GM23338 (cell line): Measurements from ENCODE around the gene MOB2. TPM values are rescaled to one million over a fixed set of nuclear protein-coding genes. Genes with fewer than 3 reads are reported as not detected.

Source experiments
- ATAC-seq: fragments of 200-7000 bp; cut with Tn5 transposase; 3 replicates; pipeline ENCODE4 v1.9.1; 2020
- DNase-seq: peaks from one replicate; pipeline ENCODE4 v3.0.0-alpha.2; 2015; ENCODE audit warnings: low spot score
- H2AFZ ChIP-seq: fragments of 200-600 bp; sonication (generic); 2 replicates; pipeline ENCODE4 v1.8.0; 2016; ENCODE audit warnings: antibody characterized with exemption, mild to moderate bottlenecking, moderate library complexity
- H3F3A ChIP-seq: fragments of 200-600 bp; sonication (generic); replicated peaks from 2 replicates; pipeline ENCODE4 v1.8.0; 2017; ENCODE audit warnings: antibody characterized with exemption, mixed run types, low read depth
- H3K27ac ChIP-seq: fragments of 200-600 bp; sonication (generic); 2 replicates; pipeline ENCODE4 v1.6.1; 2016; ENCODE audit warnings: low read depth
- H3K27me3 ChIP-seq: fragments of 200-600 bp; sonication (generic); 2 replicates; pipeline ENCODE4 v1.8.0; 2016; ENCODE audit warnings: mild to moderate bottlenecking, mixed run types, moderate library complexity; ENCODE audit not compliant: insufficient read depth
- H3K36me3 ChIP-seq: fragments of 200-600 bp; sonication (generic); 2 replicates; pipeline ENCODE4 v1.8.0; 2016; ENCODE audit warnings: mild to moderate bottlenecking; ENCODE audit not compliant: insufficient read depth
- H3K4me1 ChIP-seq: fragments of 200-600 bp; sonication (generic); 2 replicates; pipeline ENCODE4 v1.8.0; 2016; ENCODE audit warnings: mild to moderate bottlenecking, moderate library complexity; ENCODE audit not compliant: insufficient read depth
- H3K4me2 ChIP-seq: fragments of 200-600 bp; sonication (generic); 2 replicates; pipeline ENCODE4 v1.7.1; 2017; ENCODE audit warnings: mixed run types
- H3K4me3 ChIP-seq: fragments of 200-600 bp; sonication (generic); 2 replicates; pipeline ENCODE4 v1.6.1; 2016; ENCODE audit warnings: mixed run types
- H3K79me2 ChIP-seq: fragments of 200-600 bp; sonication (generic); replicated peaks from 2 replicates; pipeline ENCODE4 v1.8.0; 2017; ENCODE audit warnings: mild to moderate bottlenecking; ENCODE audit not compliant: insufficient read depth
- H3K9me2 ChIP-seq: fragments of 200-600 bp; sonication (generic); 2 replicates; pipeline ENCODE4 v1.8.0; 2017; ENCODE audit not compliant: insufficient read depth
- H4K20me1 ChIP-seq: fragments of 200-600 bp; sonication (generic); replicated peaks from 2 replicates; pipeline ENCODE4 v1.8.0; 2017; ENCODE audit warnings: mild to moderate bottlenecking; ENCODE audit not compliant: insufficient read depth
- H3K27ac Mint-ChIP-seq: 2 replicates; pipeline ENCODE4 v1.8.0; 2020; ENCODE audit warnings: inconsistent platforms, mild to moderate bottlenecking, moderate library complexity, mixed read lengths
- H3K27me3 Mint-ChIP-seq: 3 replicates; pipeline ENCODE4 v1.8.0; 2022; ENCODE audit warnings: low read depth, mild to moderate bottlenecking, moderate library complexity, mixed read lengths, inconsistent platforms; ENCODE audit not compliant: insufficient read depth, poor library complexity
- H3K36me3 Mint-ChIP-seq: 3 replicates; pipeline ENCODE4 v1.8.0; 2021; ENCODE audit warnings: low read depth, mild to moderate bottlenecking, inconsistent platforms, moderate library complexity, mixed read lengths
- H3K4me1 Mint-ChIP-seq: 3 replicates; pipeline ENCODE4 v1.8.0; 2020; ENCODE audit warnings: mild to moderate bottlenecking, inconsistent platforms, mixed read lengths
- H3K4me3 Mint-ChIP-seq: 3 replicates; pipeline ENCODE4 v1.8.0; 2021; ENCODE audit warnings: moderate library complexity, mild to moderate bottlenecking, inconsistent platforms, mixed read lengths
- H3K9me3 Mint-ChIP-seq: 3 replicates; pipeline ENCODE4 v1.8.0; 2020; ENCODE audit warnings: moderate library complexity, mild to moderate bottlenecking, inconsistent platforms, mixed read lengths
- CREB1 ChIP-seq: fragments of 250-450 bp; sonication (Bioruptor Pico); IDR thresholded peaks from 2 replicates; pipeline ENCODE4 v1.5.0; 2020; ENCODE audit warnings: low read depth, mild to moderate bottlenecking, moderate library complexity
- EZH2 ChIP-seq: fragments of 200-600 bp; sonication (generic); IDR thresholded peaks from one replicate; pipeline ENCODE4 v1.8.0; 2017; ENCODE audit warnings: antibody characterized with exemption, mild to moderate bottlenecking, low read depth; ENCODE audit not compliant: unreplicated experiment
- POLR2AphosphoS5 ChIP-seq: IDR thresholded peaks from 2 replicates; pipeline ENCODE4 v1.6.1; 2016; ENCODE audit warnings: antibody characterized with exemption, low read depth
- polyA plus RNA-seq: library from polyadenylated mRNA; unstranded; fragments of >200 nt; fragmentation: Nextera tagmentation; extraction: Ambion mirVana; gene quantifications from 2 replicates; pipeline ENCODE4 v1.2.1, GENCODE V29; 2016
- total RNA-seq: library from RNA; depleted of rRNA; stranded (reverse); fragments of >200 nt; shearing (Covaris generic); gene quantifications from 2 replicates; pipeline ENCODE4 v1.2.3, GENCODE V29; 2014
- TF ChIP-seq, protein P1 (sequence below): IDR thresholded peaks from 2 replicates; pipeline ENCODE4 v1.6.1; 2016; ENCODE audit warnings: antibody characterized with exemption
- TF ChIP-seq, protein P2 (sequence below): fragments of 250-450 bp; sonication (Bioruptor Pico); IDR thresholded peaks from 2 replicates; pipeline ENCODE4 v1.5.0; 2020; ENCODE audit warnings: mild to moderate bottlenecking, moderate library complexity
- TF ChIP-seq, protein P3 (sequence below), 2 experiments: fragments of 200-600 bp in 1 of 2; sonication (generic) in 1 of 2; conservative IDR thresholded peaks; 2 replicates each; pipeline versions ENCODE4 v1.5.1 to v1.6.1; 2016 to 2017; ENCODE audit warnings: antibody characterized with exemption in 2 of 2, low read depth in 2 of 2, mild to moderate bottlenecking in 2 of 2, moderate library complexity in 1 of 2

The MOB2 gene
- total and polyA plus RNA-seq, 2 experiments from 2014 or later = 10.1 to 19.7 TPM

DNA sequence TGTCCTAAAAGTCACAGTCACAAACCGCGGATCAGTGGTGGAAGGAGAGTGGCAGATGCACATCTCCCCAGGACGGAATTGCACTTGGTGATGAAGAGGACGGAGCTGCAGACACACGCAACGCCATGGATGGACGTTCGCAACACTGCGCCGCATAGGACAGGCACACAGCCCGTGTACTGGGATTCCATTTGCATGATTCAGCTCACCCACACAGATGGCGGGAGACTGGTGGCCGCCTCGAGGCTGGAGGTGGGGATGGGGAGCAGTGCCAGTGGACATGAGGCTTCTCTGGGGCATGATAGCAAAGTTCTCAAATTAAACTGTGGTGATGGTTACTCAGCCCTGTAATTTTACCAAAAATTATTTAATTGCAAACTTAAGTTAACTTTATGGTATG is 48.1 kb upstream of the MOB2 start (continued):
- TF ChIP-seq, protein P1, sequence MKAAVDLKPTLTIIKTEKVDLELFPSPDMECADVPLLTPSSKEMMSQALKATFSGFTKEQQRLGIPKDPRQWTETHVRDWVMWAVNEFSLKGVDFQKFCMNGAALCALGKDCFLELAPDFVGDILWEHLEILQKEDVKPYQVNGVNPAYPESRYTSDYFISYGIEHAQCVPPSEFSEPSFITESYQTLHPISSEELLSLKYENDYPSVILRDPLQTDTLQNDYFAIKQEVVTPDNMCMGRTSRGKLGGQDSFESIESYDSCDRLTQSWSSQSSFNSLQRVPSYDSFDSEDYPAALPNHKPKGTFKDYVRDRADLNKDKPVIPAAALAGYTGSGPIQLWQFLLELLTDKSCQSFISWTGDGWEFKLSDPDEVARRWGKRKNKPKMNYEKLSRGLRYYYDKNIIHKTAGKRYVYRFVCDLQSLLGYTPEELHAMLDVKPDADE = no peak

DNA sequence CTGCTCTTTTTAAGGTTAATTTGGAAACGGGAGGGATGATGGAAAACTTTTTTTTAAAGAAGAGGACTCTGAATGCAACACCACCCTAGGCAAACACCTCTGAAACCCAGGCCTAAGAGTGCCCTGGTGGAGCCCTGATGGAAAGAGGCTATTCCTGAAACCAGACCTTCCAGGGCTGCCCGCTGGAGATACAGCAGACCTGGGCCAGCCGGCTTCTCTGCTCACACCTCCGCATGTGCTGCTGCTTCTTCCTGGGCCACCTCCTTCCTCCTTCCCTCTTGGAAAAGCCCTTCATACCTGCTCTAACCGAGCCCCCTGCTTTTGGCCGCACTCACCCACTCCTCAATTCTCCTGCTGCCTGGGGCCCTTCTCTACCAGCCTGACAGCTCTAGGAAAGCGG is 47.6 kb upstream of the MOB2 start:
- no peaks in the 10 kb centered on the region for H3K36me3 ChIP-seq
- Mint-ChIP-seq H3K27ac (no peak overlapping the region), H3K4me1 (no peaks in the 10 kb centered on the region; the same call in 2 of the 3 replicates), H3K36me3 (no peaks in the 10 kb centered on the region), H3K27me3 (peaks cover 10% of the 10 kb centered on the region), H3K9me3 (no peaks in the 10 kb centered on the region), H3K4me3 (no peak overlapping the region)
- TF ChIP-seq, protein P1 = no peak
- TF ChIP-seq, protein P2, sequence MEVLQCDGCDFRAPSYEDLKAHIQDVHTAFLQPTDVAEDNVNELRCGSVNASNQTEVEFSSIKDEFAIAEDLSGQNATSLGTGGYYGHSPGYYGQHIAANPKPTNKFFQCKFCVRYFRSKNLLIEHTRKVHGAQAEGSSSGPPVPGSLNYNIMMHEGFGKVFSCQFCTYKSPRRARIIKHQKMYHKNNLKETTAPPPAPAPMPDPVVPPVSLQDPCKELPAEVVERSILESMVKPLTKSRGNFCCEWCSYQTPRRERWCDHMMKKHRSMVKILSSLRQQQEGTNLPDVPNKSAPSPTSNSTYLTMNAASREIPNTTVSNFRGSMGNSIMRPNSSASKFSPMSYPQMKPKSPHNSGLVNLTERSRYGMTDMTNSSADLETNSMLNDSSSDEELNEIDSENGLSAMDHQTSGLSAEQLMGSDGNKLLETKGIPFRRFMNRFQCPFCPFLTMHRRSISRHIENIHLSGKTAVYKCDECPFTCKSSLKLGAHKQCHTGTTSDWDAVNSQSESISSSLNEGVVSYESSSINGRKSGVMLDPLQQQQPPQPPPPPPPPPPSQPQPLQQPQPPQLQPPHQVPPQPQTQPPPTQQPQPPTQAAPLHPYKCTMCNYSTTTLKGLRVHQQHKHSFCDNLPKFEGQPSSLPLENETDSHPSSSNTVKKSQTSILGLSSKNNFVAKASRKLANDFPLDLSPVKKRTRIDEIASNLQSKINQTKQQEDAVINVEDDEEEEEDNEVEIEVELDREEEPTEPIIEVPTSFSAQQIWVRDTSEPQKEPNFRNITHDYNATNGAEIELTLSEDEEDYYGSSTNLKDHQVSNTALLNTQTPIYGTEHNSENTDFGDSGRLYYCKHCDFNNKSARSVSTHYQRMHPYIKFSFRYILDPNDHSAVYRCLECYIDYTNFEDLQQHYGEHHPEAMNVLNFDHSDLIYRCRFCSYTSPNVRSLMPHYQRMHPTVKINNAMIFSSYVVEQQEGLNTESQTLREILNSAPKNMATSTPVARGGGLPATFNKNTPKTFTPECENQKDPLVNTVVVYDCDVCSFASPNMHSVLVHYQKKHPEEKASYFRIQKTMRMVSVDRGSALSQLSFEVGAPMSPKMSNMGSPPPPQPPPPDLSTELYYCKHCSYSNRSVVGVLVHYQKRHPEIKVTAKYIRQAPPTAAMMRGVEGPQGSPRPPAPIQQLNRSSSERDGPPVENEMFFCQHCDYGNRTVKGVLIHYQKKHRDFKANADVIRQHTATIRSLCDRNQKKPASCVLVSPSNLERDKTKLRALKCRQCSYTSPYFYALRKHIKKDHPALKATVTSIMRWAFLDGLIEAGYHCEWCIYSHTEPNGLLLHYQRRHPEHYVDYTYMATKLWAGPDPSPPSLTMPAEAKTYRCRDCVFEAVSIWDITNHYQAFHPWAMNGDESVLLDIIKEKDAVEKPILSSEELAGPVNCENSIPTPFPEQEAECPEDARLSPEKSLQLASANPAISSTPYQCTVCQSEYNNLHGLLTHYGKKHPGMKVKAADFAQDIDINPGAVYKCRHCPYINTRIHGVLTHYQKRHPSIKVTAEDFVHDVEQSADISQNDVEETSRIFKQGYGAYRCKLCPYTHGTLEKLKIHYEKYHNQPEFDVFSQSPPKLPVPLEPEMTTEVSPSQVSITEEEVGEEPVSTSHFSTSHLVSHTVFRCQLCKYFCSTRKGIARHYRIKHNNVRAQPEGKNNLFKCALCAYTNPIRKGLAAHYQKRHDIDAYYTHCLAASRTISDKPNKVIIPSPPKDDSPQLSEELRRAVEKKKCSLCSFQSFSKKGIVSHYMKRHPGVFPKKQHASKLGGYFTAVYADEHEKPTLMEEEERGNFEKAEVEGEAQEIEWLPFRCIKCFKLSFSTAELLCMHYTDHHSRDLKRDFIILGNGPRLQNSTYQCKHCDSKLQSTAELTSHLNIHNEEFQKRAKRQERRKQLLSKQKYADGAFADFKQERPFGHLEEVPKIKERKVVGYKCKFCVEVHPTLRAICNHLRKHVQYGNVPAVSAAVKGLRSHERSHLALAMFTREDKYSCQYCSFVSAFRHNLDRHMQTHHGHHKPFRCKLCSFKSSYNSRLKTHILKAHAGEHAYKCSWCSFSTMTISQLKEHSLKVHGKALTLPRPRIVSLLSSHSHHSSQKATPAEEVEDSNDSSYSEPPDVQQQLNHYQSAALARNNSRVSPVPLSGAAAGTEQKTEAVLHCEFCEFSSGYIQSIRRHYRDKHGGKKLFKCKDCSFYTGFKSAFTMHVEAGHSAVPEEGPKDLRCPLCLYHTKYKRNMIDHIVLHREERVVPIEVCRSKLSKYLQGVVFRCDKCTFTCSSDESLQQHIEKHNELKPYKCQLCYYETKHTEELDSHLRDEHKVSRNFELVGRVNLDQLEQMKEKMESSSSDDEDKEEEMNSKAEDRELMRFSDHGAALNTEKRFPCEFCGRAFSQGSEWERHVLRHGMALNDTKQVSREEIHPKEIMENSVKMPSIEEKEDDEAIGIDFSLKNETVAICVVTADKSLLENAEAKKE (CRISPR knock-in tag) = no peak
- TF ChIP-seq CREB1 (no peak), POLR2AphosphoS5 (no peak), EZH2 (no peak)
- TF ChIP-seq, protein P3, sequence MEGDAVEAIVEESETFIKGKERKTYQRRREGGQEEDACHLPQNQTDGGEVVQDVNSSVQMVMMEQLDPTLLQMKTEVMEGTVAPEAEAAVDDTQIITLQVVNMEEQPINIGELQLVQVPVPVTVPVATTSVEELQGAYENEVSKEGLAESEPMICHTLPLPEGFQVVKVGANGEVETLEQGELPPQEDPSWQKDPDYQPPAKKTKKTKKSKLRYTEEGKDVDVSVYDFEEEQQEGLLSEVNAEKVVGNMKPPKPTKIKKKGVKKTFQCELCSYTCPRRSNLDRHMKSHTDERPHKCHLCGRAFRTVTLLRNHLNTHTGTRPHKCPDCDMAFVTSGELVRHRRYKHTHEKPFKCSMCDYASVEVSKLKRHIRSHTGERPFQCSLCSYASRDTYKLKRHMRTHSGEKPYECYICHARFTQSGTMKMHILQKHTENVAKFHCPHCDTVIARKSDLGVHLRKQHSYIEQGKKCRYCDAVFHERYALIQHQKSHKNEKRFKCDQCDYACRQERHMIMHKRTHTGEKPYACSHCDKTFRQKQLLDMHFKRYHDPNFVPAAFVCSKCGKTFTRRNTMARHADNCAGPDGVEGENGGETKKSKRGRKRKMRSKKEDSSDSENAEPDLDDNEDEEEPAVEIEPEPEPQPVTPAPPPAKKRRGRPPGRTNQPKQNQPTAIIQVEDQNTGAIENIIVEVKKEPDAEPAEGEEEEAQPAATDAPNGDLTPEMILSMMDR (conservative IDR thresholded peaks at IDR 0.05; ENCODE audit: low read depth in 2 of 2) = no peak
- H2AFZ ChIP-seq = no peak overlapping the region
- H3K4me2 ChIP-seq = no peak overlapping the region
- DNase-seq (no peak), ATAC-seq (no peak)
- H3K79me2 ChIP-seq = peaks cover 68% of the 10 kb centered on the region
- no peak overlapping the region for H3K4me3 ChIP-seq
- H3K4me1 ChIP-seq = no peaks in the 10 kb centered on the region
- no peaks in the 10 kb centered on the region for H3K9me2 ChIP-seq
- H3F3A ChIP-seq = no peaks in the 10 kb centered on the region
- H3K27me3 ChIP-seq = peaks cover 12% of the 10 kb centered on the region
- peaks cover 13% of the 10 kb centered on the region for H4K20me1 ChIP-seq
- H3K27ac ChIP-seq = no peak overlapping the region
